ENCODE measurements around the gene KERA. TPM values are rescaled to one million over a fixed set of nuclear protein-coding genes. Genes with fewer than 3 reads are reported as not detected.

The KERA gene
- polyA plus RNA-seq, 1 donor (not counting 4 experiments of a cell fraction or from before 2014, with no cell fraction given), result not detected

DNA sequence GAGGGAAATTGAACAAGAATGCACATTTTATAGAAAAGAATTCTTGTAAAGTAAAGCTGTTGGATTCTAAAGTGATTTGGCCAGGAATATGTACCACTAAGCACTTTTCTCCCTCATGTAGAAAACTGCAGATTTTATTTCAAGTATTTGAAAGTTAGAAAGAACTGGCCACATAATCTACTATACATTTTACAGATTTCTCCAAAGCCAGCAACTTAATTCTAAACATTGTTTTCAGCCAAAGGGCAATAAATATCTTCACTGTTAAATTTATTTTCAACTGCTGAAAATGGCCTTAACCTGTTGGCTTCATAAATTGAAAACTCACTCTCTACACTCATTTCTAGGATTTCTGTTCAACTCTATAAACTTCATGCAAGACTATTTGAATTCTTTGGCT, 15.6 kb upstream of the KERA start:
- H4K20me1 ChIP-seq (ENCODE audit: control insufficient read depth, extremely low read depth, insufficient read depth, low read length), result no peaks in the 10 kb centered on the region
- H3K4me1 ChIP-seq (ENCODE audit: control insufficient read depth, extremely low read depth, insufficient read depth, low read length), result no peaks in the 10 kb centered on the region
- dilution Hi-C loops (cut with MboI; ENCODE audit: extremely low pct_ligation_motif_present, low sequenced_read_pairs), result no loop called here
- H3K36me3 ChIP-seq (ENCODE audit: control insufficient read depth in 2 of 2, extremely low read depth in 1 of 2, insufficient read depth in 2 of 2, low read length in 2 of 2), result no peaks in the 10 kb centered on the region
- H3K27ac ChIP-seq (ENCODE audit: control insufficient read depth, insufficient read depth, low read length), result no peak overlapping the region
- H3K27me3 ChIP-seq (ENCODE audit: control insufficient read depth, extremely low read depth, insufficient read depth, low read length), result no peaks in the 10 kb centered on the region
- H2AFZ ChIP-seq (ENCODE audit: control insufficient read depth, low read length), result no peak overlapping the region
- no peak overlapping the region for H3K4me2 ChIP-seq (ENCODE audit: control insufficient read depth, extremely low read depth, insufficient read depth, low read depth, low read length)
- H3K9ac ChIP-seq (ENCODE audit: control insufficient read depth, extremely low read depth, insufficient read depth, low read length), result no peak overlapping the region
- FAIRE-seq (no peak), DNase-seq (ENCODE audit: low read depth, low spot score) (no peak)
- no peak overlapping the region for H3K4me3 ChIP-seq (ENCODE audit: control insufficient read depth in 2 of 3, extremely low read depth in 1 of 3, insufficient read depth in 2 of 3, low read depth in 1 of 3, low read length in 3 of 3)
- no peaks in the 10 kb centered on the region for H3K79me2 ChIP-seq (ENCODE audit: control insufficient read depth, insufficient read depth, low read length)
- H3K9me3 ChIP-seq (ENCODE audit: control insufficient read depth, low read depth, low read length), result no peaks in the 10 kb centered on the region
- TF ChIP-seq CTCF (optimal IDR thresholded peaks at IDR 0.05 in 1 of 3, IDR thresholded peaks at IDR 0.05 in 1 of 3, conservative IDR thresholded peaks at IDR 0.05 in 1 of 3; ENCODE audit: extremely low read depth in 1 of 3, insufficient read depth in 2 of 3, low read length in 3 of 3), result no peak
- no peaks in the 10 kb centered on the region for H3K9me1 ChIP-seq (ENCODE audit: control insufficient read depth, extremely low read depth, insufficient read depth, low read length)

GRCh38 chr12:91072931-91073330, 15.1 kb upstream of the KERA start:
- no peaks in the 10 kb centered on the region for H3K27me3 ChIP-seq (ENCODE audit: control insufficient read depth, extremely low read depth, insufficient read depth, low read length)
- dilution Hi-C loops (cut with MboI; ENCODE audit: extremely low pct_ligation_motif_present, low sequenced_read_pairs), result no loop called here

More at GRCh38 chr12:91072931-91073330, 15.1 kb upstream of the KERA start:
- no peak for TF ChIP-seq CTCF (optimal IDR thresholded peaks at IDR 0.05 in 1 of 3, IDR thresholded peaks at IDR 0.05 in 1 of 3, conservative IDR thresholded peaks at IDR 0.05 in 1 of 3; ENCODE audit: extremely low read depth in 1 of 3, insufficient read depth in 2 of 3, low read length in 3 of 3)
- no peak for TF ChIP-seq EZH2 (IDR thresholded peaks at IDR 0.05; ENCODE audit: low read length)
- Histone ChIP-seq H2AFZ (ENCODE audit: control insufficient read depth, low read length) (no peak overlapping the region), H3K4me1 (ENCODE audit: control insufficient read depth, extremely low read depth, insufficient read depth, low read length) (no peaks in the 10 kb centered on the region), H3K4me2 (ENCODE audit: control insufficient read depth, extremely low read depth, insufficient read depth, low read depth, low read length) (no peak overlapping the region), H3K9me1 (ENCODE audit: control insufficient read depth, extremely low read depth, insufficient read depth, low read length) (no peaks in the 10 kb centered on the region), H3K27ac (ENCODE audit: control insufficient read depth, insufficient read depth, low read length) (no peak overlapping the region), H3K9me3 (ENCODE audit: control insufficient read depth, low read depth, low read length) (no peaks in the 10 kb centered on the region), H3K9ac (ENCODE audit: control insufficient read depth, extremely low read depth, insufficient read depth, low read length) (no peak overlapping the region), H3K36me3 (ENCODE audit: control insufficient read depth in 2 of 2, extremely low read depth in 1 of 2, insufficient read depth in 2 of 2, low read length in 2 of 2) (no peaks in the 10 kb centered on the region), H4K20me1 (ENCODE audit: control insufficient read depth, extremely low read depth, insufficient read depth, low read length) (no peaks in the 10 kb centered on the region), H3K4me3 (ENCODE audit: control insufficient read depth in 2 of 3, extremely low read depth in 1 of 3, insufficient read depth in 2 of 3, low read depth in 1 of 3, low read length in 3 of 3) (no peak overlapping the region), H3K79me2 (ENCODE audit: control insufficient read depth, insufficient read depth, low read length) (no peaks in the 10 kb centered on the region)
- no peak for FAIRE-seq
- no peak for DNase-seq (ENCODE audit: low read depth, low spot score)
